GM12892 (cell line): ENCODE measurements around the gene PTCSC3.

Experiments
- DNase-seq: peaks from one replicate; pipeline ENCODE4 v3.0.0; 2011; ENCODE audit not compliant: insufficient read length
- FAIRE-seq: peaks from 2 replicates; lab custom pipeline; 2011; peaks lifted over from hg19 to GRCh38; lab: Jason Lieb, UNC
- POLR2A ChIP-seq: IDR thresholded peaks from 2 replicates; pipeline ENCODE4 v1.6.1; 2011; ENCODE audit warnings: low read depth, low read length, control low read depth
- POLR2AphosphoS5 ChIP-seq: IDR thresholded peaks from 2 replicates; pipeline ENCODE4 v1.6.1; 2011; ENCODE audit warnings: low read depth, low read length, control low read depth
- TAF1 ChIP-seq: IDR thresholded peaks from 2 replicates; pipeline ENCODE4 v1.6.1; 2011; ENCODE audit warnings: low read depth, mild to moderate bottlenecking, control low read depth, low read length, borderline replicate concordance

PTCSC3 gene

GRCh38 chr14:36208690-36209278, 32.3 kb upstream of the PTCSC3 start:
- TF ChIP-seq TAF1 (no peak), POLR2AphosphoS5 (no peak), POLR2A (no peak)
- FAIRE-seq (no peak), DNase-seq (no peak)

DNA sequence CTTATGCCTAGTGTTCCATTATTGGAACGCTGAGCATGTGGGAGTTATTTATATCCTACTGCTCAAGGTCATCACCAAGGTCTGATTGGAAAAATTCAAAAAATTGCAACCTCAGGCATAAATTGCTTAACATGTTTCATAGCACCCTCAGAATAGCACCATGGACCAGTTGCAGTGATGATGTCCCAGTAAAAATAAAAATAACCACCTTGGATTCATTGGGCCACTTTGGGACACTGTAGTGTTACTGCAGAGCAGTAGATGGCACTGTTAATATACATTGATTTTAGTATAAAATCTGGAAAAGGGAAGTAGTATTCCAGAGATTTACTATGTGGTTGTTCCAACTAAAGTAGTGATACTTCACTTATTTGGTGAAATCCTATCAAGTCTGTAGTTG, 31.0 kb upstream of the PTCSC3 start:
- TF ChIP-seq POLR2AphosphoS5: no peak
- TF ChIP-seq POLR2A: no peak
- FAIRE-seq (no peak), DNase-seq (no peak)

GRCh38 chr14:36204461-36205073, 28.0 kb upstream of the PTCSC3 start:
- DNase-seq (no peak), FAIRE-seq (no peak)
- TF ChIP-seq TAF1 (no peak), POLR2AphosphoS5 (no peak)

- FAIRE-seq (no peak), DNase-seq (no peak)
- TF ChIP-seq POLR2AphosphoS5 (no peak), TAF1 (no peak), POLR2A (no peak)
Measured at GRCh38 chr14:36198378-36198777, 21.9 kb upstream of the PTCSC3 start.

- DNase-seq: no peak
- FAIRE-seq: no peak
- TF ChIP-seq POLR2A: no peak
- TF ChIP-seq TAF1: no peak
- no peak for TF ChIP-seq POLR2AphosphoS5
Measured at GRCh38 chr14:36194663-36195062, 18.1 kb upstream of the PTCSC3 start.

DNA sequence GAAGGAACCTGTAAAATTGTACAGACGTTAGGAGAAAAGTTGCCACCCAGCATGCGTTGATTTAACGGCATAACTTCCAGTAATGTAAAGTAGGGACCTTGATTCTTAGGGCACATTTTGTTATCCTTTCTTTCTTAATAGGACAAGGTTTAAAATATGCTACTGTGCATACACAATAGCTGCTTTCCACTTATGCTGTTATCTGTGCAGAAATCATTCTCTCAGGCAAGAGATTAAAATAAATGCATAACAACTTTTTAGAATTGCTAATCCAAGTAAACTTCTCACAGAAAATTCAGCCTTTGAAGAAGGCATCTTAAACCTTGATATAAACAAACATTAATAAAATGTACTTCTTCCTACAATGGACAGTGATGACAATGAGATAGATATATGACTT, 16.0 kb upstream of the PTCSC3 start:
- DNase-seq (no peak), FAIRE-seq (no peak)
- no peak for TF ChIP-seq TAF1
- TF ChIP-seq POLR2A: no peak
- TF ChIP-seq POLR2AphosphoS5: no peak

DNA sequence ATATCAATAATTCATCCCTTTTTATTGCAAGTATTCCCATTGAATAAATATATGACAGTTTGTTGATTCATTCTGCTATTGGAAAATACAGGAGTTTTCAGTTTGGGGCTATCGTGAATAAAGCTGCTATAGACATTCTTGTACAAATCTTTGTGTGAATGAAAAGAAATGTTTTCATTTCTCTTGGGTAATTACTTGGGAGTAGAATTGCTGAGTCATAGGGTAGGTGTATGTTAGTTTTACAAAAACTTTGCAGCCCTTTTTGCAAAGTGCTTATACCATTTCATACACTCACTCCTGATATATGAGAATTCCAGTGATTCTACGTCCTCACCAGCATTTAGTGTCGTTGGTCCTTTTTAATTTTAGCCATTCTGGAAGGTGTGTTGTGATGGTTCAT, 6.9 kb upstream of the PTCSC3 start:
- no peak for DNase-seq
- FAIRE-seq: no peak
- no peak for TF ChIP-seq POLR2A
- no peak for TF ChIP-seq POLR2AphosphoS5
- no peak for TF ChIP-seq TAF1

DNA sequence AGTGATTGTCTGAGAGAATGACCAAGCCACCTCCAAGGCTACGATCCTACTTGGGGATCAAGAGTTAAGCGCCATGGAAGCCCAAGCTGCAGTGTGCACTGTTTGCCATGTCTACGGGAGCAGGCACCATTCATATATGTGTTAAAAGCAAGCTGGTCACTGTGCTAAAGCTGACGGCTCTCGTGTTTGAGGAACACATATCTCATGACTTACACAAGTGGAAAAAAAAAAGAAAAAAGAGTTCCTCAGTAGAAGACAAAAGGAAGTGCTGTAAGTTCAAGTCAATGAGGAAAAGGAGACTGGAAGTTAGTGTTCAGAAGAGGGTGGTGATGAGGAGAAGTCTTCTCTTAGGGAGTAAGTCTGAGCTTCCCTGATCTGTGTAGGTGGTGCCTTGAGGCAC, 4.9 kb upstream of the PTCSC3 start:
- FAIRE-seq (no peak), DNase-seq (no peak)
- TF ChIP-seq POLR2A: no peak
- no peak for TF ChIP-seq POLR2AphosphoS5
- no peak for TF ChIP-seq TAF1

DNA sequence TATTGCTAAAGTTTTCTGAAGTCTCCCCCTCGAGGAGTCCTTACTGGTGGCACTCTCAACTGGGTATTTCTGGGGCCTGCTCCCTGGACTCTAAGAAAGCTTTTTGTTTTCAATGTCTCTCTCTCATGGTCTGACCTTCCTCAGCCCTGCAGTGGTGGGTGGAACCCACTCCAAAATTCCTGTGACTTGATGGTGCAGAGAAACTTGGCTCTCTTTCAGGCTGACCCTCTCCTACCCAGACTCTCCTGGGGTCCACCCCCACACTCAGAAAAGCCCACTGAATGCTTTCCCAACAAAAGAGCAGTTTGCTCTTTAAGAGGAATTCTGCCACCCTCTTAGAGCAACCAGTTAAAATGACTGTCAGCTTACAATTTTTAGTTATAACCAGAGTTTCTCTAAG, 967 bp upstream of the PTCSC3 start:
- DNase-seq (no peak), FAIRE-seq (no peak)
- TF ChIP-seq TAF1 (no peak), POLR2A (no peak), POLR2AphosphoS5 (no peak)

DNA sequence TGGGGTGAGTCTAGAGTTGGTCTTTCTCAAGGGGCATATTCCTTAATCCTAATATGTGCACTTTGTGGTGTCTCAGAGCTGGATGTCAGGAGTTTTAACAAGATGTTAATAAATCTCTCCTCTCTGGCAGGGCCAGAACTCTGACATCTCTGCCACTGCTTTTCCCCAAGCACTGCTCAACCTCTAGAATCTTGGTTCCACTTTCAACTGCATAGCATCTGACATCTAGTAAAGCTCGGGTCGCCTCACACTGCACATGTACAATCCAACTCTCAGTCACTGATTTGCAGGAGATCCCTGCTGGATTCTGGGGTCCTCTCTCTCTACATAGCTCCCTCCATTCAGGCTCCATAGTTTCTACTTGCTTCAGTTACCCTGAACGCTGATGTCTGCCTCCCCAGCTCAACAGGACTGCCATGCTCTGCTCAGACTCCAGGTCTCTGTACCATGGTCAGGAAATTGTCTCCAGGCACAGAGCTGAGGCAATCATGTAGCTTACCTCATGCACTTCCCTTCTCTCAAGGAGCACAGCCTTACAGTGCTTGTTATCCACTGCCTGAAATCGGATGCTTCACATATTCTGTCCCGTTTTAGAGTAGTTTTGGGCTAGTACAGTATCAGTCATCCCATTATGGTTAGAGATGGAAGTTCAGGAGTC, 1.6 kb downstream of the PTCSC3 start:
- no peak for FAIRE-seq
- no peak for TF ChIP-seq TAF1
- no peak for DNase-seq

- TF ChIP-seq TAF1: no peak
- FAIRE-seq (no peak), DNase-seq (no peak)
Measured at GRCh38 chr14:36173161-36173560, 3.4 kb downstream of the PTCSC3 start.

GRCh38 chr14:36171607-36172006, 4.9 kb downstream of the PTCSC3 start:
- DNase-seq (no peak), FAIRE-seq (no peak)
- TF ChIP-seq POLR2A (no peak), POLR2AphosphoS5 (no peak), TAF1 (no peak)

DNA sequence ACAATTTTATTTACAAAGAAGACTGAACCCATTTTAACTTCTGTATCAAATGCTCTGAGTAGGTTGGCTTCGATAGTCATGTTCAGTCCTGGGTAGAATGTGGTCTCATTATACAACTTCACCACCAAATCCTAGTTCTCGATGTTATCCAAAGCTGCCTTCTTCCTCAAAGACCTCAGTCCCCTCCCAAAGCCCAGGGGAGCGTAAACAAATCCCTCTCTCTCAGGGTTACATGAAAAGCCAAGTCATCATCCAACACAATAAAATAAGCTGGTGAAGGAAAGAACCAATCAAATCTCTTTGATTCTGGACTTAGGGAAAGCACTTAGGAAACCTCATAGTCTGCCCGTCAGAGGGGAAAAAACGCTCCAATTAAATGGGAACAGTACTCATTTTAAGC, 9.1 kb downstream of the PTCSC3 start:
- TF ChIP-seq TAF1: no peak
- TF ChIP-seq POLR2A: no peak
- TF ChIP-seq POLR2AphosphoS5: no peak
- FAIRE-seq: no peak
- no peak for DNase-seq

DNA sequence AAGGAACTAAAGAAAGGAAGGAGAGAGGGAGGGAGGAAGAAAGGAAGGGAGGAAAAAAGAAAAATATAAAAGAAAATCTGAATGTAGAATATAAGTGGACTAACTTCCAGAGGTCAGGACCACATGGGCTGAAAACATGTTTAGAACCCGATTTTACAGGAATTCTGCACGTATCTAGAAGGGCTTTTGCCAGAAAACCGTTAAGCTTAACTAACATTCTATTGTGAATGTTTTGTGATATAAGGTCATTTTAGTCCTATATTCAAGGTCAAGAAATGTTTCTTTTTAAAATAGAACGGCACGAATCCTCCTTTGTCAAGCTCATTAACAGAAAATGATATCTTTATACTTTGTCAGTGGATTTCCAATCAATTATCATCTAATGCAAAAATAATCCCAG, 13.1 kb downstream of the PTCSC3 start:
- DNase-seq (no peak), FAIRE-seq (no peak)
- TF ChIP-seq TAF1 (no peak), POLR2A (no peak), POLR2AphosphoS5 (no peak)
